Measurements from ENCODE around the gene TRAF1. TPM values are rescaled to one million over a fixed set of nuclear protein-coding genes. Genes with fewer than 3 reads are reported as not detected.

The TRAF1 gene
- polyA plus RNA-seq, 1 donor, result 4.7 TPM

DNA sequence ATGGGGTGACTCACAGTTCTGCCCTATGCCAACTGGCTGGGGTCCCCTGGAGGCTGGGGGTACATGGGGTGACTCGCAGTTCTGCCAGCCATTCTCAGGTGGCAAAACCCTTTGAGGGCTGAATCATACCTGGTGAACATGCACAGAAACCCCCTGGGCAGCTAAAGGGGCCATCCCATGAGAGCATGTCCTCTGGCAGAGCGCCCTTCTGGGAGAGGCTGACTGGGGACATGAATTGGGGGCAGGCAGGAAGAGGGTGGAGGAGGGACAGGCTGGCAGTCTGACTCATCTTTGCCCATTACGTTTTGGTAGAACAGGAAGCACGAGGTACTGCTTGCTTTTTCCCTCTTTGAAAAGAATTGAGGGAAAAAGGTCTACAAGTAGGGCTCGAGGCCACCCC lies 16.7 kb downstream of the TRAF1 start:
- no peak for DNase-seq

DNA sequence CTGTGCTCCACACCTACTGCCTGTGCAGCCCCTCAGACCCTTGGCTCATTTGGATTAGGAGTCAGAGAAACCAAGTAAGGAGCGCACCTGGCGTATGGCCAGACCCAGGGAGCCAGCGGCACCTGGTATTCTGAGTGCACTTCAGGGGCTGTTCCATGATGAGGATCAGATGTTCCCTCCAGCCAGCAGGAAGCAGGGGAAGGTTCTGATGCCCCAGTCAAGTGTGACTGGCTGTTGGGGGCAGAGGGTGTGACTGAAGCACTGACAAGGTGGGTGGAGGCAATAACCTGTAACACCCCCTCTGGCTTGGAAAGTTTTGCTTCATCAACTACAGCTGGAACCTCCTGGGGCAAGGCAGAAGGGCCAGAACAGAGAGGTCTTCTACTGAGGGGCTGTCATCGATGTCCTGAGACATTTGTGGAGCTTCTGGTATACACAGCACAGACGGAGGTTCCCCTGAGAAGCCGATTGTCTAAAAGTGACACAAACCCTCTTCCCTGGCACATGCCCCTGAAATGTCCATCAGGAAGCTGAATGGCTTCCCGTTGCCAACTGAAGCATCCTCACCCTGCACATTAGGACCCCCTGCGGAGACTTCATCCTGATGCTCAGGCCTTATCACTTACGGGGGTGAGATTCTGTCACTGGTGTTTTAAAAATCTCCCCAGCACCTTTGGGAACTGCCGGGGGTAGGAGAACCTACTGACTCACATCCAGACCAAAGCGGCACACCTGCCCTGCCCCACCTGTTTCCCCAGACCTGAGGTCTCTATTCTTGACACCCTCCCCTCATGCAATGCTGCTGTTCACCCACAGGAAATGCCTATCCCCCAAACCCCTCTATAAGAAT lies 21.1 kb downstream of the TRAF1 start:
- DNase-seq, result no peak

DNA sequence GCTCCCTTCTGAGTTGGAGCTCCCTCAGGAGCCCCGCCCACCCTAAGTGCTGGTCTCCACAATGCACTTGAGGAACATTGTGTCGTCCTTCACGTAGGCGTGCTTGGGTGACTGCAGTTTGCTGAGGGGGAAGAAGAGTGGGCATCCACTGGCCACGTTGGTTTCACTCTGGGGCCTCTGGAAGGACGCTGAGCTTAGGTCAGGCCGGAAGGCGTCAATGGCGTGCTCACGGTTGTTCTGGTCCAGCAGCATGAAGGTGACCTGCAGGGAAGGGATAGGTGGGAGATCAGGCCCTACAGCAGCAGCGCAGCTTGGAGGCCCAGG lies 21.7 kb downstream of the TRAF1 start:
- DNase-seq, result no peak

DNA sequence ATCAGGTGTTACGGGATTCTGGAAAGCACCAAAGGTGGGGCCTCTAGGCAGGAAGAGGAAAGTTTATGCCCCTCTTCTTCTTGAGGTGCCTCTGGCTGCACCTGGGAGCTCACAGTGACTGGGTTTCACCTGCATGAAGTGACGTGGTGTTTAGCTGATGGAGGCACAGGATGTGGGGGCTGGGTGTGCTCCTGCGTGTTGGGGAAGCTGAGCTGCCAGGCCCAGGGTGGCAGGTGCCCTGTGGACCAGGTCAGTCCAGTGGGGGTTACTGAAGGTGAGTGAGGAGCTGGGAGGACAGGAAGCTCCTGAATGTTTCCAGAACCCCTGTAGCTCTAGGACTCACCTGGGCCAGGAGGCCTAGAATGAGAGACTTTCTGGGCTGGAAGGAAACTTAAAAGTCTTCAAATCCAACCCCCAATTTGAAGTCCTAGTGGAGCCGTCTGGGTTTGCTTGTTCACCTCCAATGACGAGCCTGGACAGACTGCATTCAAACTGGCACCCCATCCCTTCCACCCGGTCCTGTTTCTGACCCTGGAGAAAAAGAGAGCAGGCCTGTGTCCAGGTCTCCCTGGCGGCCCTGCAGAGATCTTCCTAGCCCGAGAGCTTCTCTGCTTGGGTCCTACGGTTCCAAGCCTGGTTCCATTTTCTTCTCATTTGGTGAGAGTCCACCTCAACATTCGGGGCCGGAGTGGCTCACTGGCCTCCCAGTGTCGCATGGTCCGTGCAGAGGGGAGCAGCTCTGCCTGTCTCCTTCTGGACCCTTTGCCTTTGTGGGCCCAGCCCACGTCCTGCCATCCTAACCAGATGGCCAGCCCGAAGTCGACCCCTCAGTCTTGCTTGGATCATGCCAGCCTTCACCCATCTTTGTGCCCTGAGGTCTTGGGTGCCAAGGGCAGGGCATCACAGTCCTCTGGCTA lies 22.3 kb downstream of the TRAF1 start:
- DNase-seq, result no peak

DNA sequence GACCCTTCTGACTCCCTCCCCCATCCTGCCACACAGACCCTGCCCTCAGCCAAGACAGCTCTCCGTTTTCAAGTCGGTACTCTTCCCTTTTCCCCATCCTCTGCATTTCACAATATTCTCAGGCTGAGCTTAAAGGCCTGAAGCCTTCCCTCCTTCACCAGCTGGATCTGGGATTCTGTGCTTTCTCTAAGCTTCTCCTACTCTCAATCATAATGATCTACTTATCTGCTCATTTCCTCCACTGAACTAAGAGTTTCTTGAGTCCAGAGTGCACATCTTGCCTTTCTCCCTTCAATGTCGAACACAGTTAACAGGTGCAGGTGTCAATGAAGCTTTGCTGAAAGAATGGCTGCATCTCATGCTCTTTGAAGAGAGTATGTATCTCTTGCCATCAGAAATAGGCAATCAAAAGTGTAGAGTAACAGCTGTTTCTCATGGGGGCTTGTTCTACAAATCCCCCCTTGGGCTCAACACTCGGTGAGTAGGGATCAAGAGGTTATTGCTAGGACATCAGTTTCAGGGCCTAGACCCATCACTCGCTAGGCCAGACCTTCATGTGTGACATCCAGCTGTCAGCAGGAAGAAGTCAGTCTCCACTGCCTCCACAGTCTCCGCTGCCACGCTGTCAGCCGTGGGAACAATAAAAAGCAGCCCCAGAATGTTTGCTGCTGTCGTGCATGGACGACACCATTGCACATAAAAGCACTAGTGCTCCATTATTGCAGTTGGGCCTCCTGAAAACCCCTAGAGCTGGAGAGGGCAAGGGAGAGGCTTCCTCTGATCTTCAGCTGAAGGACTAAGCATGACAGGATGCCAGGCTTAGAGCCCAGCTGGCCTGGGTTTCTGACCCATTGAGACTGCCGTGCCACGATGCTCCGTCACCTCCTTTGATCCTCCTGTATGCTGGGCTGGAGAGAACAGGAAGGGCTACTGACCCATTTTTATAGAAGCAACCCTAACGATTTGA lies 23.7 kb downstream of the TRAF1 start:
- DNase-seq, result no peak

DNA sequence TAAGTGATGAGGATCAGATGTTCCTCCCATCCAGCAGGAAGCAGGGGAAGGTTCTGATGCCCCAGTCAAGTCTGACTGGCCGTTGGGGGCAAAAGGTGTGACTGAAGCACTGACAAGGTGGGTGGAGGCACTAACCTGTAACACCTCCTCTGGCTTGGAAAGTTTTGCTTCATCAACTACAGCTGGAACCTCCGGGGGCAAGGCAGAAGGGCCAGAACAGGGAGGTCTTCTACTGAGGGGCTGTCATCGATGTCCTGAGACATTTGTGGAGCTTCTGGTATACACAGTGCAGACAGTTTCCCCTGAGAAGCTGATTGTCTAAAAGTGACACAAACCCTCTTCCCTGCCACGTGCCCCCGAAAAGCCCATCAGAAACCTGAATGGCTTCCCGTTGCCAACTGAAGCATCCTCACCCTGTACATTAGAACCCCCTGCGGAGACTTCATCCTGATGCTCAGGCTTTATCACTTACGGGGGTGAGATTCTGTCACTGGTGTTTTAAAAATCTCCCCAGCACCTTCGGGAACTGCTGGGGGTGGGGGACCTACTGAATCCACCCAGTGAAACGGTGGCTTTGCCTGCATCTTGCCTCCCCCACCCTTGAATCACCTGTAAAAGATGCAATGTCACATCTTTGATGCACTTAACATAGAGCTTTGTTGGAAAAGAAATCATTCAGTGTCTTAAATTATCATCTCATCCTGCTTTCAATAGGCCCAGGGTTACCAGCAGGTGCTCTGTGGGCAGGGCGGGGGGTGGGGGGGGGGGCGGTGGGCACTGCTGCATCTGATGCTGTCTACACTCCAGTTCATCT lies 24.6 kb downstream of the TRAF1 start:
- no peak for DNase-seq

DNA sequence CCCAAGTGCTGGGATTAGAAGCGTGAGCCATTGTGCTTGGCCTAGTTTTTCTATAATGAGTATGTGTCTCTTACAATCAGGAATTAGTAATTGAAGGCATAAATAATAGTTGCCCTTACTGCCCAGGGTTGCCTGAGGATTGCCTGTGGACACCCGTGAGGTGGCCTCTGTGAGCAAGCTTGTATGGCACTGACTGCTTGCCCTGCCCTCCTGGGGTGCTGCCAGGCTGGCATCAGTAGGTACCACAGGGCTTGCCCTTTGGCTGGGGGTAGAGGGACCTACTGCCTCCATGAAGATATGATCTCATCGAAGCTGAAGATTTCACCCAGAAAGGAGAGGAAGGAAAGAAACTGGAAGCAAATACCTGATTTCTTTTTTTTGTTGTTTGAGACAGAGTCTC lies 25.8 kb downstream of the TRAF1 start:
- no peak for DNase-seq

DNA sequence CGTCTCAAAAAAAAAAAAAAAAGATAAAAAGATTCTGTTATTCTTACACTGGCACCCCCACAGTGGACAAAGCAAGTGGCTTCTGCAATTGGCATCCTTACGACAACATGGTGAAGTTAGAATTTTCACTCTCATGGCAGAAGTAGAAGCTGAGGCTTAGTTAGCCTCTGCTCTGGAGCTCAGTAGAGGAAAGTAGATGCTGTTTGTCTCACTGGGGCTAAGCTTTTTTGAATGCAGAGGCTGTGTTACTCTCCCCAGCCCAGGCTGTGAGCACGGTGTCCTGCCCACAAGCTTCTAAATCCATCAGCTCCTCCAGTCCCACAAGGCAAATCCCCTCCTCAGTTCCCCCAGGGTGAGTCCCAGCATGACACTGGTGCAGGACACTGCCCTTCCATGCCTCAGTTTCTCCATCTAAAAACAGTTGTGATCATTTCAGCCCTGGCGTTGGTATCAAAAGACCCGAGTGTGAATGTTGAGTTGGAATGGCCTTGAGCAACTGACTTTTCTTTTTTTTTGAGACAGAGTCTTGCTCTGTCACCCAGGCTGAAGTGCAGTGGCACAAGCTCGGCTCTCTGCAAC lies 27.0 kb downstream of the TRAF1 start:
- no peak for DNase-seq

DNA sequence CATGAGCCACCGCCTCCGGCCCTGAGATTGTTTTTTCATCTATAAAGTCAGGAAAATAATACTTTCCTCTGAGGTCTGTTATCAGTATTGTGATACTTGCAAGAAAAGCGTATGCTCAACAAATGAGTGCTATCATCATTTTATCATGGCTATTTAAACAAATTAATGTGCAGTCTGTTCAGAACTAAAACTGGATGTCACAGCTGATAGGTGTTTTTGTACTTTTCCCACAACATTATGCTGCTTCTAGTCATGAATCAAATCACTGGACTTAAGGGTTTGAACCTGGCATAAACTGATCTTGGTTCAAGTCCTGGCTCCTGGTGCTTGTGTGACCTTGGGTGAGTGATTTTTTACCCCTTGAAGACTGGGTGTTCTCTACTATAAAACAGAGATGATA lies 28.2 kb downstream of the TRAF1 start:
- no peak for DNase-seq

DNA sequence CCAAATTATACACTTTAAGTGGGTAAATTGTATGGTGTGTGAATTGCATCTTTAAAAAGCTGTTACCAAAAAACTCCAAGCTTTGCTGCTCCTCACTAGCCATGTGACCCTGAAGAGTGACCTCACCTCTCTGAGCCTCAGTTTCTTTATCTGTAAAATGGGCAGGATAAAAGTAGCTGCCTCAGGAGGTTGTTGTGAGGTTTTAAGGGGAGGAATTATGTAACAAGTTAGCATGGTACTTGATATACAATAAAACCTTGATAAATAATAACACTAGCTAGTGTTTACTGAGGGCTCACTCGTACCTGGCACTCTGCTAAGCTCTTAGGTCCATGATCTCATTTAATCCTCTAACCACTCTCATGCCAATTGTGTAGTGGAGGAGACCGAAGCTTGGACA lies 30.6 kb downstream of the TRAF1 start:
- no peak for DNase-seq

DNA sequence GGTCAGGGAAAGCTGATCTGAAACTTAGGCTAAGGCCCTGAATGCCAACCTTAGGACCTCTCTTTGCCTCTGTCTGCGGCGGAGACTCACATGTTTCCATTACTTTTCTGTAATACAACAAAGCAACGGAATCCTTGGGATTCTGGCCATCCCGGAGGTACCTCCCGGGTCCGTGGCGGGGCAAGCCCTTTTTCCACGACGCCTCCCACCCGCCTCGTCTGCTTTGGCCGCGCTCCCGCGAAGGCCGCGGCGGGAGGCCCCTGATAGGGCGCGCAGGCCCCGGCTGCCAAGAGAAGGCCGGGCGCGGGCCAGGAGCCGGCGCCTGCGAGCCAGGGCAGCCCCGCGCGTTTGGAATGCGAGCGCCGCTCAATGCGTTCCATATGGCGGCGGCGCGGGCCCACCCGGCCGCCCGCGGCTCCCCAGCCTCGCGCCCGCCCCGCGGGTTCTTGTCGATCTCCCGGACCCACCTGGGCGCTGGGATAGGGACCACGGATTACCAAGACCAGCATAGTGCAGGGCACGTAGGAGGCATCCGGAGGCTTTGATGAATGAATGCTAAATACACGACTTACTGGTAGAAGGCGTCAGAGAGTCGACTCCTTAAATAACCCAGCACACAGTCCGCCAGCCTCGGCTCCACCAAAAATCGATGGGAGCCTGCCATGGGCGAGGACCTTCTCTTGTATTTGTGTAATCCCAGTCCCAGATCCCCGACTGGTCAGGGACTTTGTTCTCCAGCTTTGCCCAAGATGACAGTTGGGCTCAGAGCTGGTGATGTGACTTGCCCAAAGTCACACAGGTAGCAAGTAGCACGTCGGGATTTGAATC lies 32.1 kb downstream of the TRAF1 start:
- peak; percentile 76 for DNase-seq

DNA sequence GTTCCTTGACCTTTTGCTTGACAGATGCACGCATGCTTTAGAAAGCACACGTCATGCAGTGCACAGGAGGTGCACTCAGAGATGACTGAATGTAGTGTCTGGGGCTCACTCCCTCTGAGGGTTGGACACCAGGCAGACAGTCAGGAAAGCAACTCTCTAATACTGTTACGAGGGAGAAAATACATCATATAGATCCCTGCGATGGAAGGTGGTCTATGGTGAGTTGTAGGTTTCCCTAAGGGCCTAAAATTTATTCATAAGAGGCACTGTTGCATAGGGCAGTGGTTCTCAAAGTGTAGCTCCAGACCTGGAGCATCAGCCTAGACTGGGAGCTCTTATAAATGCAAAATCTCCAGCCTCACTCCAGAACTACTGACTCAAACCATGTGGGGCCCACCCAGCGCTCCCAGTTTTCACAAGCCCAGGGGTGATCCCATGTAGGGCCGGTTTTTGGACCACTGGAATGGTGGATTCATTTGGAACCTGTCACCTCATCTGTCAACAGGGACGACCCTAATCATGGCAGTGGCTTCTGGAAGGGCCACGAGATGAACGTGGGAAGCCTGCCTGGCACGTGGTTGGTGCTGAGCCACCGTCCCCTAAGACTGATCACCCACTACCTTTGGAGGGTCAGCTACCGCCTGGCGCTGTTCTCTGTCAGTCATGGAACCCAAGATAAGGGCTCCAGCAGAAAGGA lies 32.8 kb downstream of the TRAF1 start:
- DNase-seq, result no peak

DNA sequence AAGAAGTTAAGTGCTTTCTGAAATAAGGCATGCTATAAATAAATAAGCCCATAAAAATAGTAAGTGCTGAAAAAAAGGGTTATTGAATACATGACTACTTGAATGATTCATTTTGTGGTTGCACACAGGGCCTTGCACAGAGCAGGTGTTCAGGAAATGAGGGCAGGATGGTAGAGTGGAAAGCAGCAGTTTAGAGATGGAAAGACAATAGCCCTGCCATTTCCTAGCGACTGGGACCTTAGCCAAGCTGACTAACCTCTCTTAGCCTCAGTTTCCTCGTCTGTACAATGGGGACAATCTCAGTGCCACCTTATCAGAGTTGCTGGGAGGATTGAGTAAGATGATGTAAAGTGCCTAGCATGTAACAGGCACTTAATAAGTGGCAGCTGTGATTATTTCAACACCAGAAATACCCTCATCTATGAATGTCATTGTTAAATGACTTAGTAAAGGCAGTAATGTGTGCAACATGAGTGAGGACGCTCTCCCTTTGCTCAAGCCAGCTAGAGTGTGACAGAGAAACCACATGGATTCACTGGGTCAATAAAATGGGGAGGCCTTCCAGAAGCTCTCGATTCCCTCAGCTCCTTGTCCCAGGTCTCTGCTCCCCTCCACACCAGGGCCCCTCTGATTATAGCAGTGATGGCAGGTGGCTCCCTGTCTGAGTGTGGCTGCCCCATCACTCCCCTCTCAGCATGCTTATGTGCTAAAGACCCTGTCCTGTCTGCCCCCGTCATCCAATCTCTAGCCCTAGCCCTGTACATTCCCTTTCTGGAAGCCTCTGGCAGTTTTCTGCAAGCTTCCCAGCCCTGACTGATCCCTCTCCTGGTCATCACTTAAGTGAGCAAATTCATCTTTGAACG lies 33.6 kb downstream of the TRAF1 start:
- no peak for DNase-seq

DNA sequence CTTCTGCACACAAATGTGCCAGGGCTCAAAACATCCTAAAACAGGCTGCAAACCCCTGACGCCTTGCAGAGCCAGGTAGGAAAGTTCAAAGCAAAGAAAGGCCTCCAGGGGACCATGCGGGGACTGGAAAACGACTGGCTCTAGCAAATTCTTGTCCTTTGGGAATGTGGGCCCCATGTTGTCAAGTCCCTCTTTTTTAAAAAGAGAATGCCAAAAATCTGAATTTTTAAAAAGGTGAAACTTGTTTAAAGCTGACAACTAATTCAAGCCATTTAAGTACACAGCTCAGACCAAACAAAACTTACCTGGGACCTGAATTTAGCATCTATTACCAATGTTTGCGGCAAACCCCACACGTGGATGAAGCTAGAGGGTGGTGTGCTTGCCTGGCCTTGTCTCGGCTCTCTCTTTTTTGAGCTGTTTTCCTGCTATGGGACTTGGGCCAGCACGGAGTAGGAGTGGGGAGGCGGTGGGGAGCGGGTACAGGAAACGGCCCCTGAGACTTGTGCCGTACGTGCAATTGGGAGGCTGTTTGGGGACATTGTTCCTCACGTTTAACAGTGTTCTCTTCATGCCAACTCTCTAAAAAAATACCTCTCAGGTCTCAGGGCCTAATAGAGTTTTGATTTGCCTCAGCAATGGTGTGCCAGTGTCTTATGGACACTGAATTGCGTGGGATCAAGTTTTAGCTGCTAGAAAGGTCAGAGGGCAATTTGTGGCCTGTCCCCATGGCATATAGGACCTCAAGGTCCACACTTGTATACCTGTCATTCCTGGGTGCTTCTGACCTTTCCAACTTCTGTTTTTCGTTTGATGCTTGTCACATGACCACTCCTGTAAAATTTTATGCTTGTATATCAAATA lies 34.5 kb downstream of the TRAF1 start:
- no peak for DNase-seq

DNA sequence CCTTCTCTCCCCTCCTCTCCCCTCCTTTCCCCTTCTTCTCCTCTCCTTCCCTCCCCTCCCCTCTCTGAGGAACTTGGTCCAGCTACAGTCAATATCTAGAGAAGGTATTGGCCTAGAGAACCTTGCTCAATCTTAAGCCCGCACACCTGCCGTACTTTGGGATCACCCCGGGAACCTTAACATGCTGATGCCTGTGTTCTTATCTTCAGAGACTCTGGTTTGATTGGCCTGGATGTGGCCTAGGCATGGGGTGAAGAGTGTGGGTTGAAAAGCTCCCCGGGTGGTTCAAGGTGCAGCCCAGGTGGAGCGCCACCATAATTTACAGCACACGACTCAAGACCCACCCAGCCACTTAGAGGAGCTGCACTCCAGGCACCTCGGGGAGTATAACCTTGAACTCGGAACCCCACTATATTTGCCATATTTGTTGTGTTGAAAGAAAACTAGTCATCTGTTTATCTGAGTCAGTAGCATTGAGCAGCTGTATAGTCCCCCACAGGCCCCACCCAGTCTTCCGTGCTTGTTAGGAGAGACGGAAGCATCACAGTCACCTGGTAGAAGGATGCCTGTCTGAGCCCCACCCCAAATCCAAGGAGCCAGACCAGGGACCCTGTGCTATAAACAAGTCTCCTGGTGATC lies 35.2 kb downstream of the TRAF1 start:
- no peak for DNase-seq

DNA sequence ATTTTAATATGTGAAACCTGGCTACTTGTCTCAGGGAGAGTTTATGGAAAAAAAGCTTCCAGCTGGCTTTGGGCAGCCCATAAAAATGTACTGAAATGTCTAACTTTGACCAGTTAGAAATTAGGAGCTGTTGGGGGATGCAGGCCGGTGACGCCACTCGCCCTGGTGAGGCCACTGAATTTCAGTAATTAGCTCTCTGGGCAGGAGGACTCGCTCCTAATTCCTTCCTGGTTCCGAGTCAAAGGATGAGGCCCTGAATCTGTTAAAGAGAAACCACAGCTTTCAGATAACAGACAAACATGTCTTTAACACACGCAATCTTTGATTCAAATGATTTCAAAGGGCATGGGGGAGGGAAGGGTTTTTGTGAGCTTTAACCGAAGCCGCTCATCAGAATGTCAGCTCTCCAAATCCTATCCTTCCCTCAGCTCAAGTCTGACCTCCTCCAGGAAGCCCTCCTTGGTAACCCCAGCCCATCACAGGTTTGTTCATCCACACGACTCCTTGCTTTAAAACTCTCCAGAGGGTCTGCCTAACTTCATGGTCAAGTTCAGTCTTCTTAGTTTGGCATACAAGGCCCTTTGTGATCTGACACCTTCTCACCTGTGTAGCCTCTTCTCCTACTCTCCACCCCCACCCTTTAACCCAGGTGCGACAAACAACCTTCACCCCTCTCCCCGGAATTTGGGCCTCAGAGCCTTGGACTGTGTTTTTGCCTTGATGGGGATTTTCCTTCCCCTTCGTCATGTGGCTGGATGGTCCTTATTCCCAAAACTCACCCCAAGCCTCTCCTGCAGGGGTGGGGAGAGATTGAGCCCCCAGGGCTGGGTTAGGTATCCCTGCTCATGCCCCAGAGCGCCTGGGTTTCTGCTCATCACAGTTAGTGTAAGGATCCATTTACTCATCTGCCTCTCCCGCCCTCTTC lies 36.0 kb downstream of the TRAF1 start:
- peak; percentile 78 for DNase-seq

Measured in hindlimb muscle (tissue), 1 donor.